AG10803 (cell line): ENCODE results near the gene ATG9A.

Source experiments
- DNase-seq: peaks from one replicate; pipeline ENCODE4 v3.0.0; 2010; ENCODE audit warnings: low read depth
- H3K4me3 ChIP-seq: 2 replicates; pipeline ENCODE4 v1.5.1; 2011; ENCODE audit warnings: mild to moderate bottlenecking, low read length, control low read depth
- TF ChIP-seq, protein P1 (sequence below): conservative IDR thresholded peaks from 2 replicates; pipeline ENCODE4 v1.5.1; 2011; ENCODE audit warnings: mild to moderate bottlenecking, low read length, control low read depth, inconsistent platforms

ATG9A gene

DNA sequence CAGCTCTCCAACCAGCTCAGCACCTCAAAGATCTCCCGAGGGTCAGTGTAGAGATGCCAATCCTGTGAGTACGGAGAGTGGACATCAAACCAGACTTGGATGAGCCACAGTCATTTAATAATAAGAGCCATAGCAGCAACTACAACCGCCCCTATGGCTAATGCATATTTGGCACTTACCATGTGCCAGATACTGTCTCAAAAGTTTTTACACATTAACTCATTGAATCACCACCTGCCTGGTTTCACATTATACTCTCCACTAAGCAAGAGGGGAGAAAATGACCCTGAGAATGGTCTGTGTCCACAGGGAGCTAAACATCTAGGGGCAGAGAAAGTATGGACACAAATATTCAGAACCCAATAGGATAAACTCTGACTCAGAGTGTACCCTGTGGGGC lies 55.3 kb downstream of the ATG9A start:
- DNase-seq: no peak
- TF ChIP-seq, protein P1, sequence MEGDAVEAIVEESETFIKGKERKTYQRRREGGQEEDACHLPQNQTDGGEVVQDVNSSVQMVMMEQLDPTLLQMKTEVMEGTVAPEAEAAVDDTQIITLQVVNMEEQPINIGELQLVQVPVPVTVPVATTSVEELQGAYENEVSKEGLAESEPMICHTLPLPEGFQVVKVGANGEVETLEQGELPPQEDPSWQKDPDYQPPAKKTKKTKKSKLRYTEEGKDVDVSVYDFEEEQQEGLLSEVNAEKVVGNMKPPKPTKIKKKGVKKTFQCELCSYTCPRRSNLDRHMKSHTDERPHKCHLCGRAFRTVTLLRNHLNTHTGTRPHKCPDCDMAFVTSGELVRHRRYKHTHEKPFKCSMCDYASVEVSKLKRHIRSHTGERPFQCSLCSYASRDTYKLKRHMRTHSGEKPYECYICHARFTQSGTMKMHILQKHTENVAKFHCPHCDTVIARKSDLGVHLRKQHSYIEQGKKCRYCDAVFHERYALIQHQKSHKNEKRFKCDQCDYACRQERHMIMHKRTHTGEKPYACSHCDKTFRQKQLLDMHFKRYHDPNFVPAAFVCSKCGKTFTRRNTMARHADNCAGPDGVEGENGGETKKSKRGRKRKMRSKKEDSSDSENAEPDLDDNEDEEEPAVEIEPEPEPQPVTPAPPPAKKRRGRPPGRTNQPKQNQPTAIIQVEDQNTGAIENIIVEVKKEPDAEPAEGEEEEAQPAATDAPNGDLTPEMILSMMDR: no peak
- H3K4me3 ChIP-seq: no peak overlapping the region

DNA sequence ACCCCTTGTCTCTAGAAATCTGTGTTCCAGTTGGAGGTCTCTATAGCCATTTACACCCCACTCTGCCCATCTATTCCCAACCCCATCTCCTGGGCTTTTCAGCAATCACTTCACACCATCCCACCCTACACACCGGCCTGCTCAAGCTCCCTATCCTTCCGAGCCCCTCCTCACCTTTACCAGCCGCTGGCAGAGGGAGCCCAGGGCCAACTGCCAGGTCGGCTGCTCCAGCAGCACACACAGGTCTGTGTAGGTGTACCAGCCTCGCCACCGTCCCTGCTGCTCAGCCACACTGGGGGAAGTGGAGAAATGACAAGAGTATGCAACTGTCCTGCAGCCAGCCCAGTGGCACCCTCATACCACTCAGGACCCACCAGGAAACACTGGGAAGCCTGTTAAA lies 56.3 kb downstream of the ATG9A start:
- H3K4me3 ChIP-seq: no peak overlapping the region
- DNase-seq: no peak

DNA sequence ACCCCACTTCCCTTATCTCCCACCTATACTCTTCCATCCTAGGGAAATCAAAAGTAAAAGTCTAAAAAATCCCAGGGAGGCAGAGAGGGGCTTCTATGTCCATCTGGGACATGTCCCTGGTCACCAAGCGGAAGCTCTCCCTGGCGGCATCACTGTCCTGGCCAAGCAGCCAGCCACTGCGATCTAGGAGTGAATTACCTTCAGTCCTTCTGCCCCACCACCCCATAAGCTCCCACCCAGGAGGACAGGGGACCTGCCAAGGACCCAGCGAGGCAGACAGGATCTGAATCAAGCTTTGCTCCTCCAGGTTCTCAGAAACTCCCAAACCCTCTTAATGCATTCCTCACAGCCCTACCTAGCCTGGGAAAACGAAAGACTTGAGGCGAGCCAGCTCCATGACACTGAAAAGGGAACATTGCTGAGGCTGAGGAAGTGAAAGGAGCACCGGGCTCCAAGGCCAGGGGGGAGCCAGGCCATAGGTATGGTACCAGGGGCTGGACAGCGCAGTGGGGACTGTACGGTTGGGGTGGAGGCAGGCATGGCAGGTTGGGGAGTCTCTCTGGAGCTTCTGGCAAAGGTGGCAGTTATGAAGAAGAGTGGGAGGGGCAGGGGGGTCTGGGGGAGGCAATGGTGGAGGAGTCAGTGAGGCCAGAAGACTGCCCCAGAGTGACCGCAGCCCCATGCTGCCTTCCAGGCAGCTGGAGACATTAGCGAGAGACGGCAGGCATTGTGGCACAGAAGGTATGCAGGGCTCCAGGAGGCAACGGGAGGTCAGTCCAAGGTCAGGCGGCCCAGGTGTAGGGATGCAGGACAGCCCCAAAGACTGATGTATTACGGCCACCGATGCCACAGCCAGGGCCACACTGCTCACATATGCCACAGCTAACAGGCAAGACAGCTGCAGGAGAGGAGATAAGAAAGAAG lies 56.9 kb downstream of the ATG9A start:
- no peak overlapping the region for H3K4me3 ChIP-seq
- no peak for DNase-seq
- TF ChIP-seq, protein P1: no peak

More for the DNA sequence above, 56.3 kb downstream of the ATG9A start:
- TF ChIP-seq, protein P1: no peak

DNA sequence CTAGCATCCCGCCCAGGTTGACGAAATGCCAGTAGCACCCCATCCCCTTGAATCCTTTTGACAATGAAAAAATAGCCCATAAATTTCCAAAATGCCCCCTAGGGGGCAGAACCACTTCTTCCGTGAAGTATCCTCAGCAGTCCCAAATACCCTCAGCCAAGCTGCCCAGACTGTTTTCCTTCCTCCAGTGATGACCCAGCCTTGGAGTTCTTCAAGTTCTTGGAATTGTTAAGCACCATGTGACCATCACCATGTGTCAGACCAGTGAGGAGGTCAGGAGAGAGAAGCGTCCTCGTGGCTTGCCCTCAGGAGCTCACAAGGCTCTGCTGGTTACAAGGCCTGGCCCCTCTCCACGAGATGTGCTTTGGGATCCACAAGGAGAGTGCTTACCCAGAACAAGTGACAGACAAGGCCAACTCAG lies 58.2 kb downstream of the ATG9A start:
- H3K4me3 ChIP-seq: no peak overlapping the region
- TF ChIP-seq, protein P1: peak; percentile 83
- DNase-seq: peak; percentile 95

DNA sequence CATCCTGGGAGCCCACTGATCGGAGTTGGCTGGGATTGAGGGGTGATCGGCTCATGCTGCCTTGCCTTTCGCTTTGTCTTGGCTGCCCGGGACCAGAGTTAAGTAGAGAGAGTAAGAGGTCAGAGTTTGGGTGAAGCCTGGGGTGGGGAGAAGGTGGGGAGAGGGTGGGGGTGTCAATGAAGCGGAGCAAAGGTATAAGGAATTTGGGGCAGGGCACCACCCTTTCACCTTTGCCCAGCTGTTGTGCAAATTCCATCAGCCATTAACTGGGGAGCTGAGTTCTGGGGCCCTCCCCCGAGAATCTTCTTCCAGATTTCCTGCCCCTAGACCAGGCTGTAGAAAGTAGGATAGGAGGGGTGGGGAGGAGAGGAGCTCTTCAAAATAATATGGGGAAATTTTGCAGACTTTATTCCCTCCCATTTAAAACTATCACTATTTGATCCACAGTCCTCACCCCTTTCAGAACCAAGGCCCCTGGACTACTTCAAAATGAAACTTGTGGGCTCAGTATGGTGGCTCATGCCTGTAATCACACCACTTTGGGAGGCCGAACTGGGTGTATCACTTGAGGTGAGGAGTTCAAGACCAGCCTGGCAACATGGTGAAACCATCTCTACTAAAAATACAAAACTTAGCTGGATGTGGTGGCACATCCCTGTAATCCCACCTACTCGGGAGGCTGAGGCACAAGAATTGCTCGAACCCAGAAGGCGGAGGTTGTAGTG lies 59.3 kb downstream of the ATG9A start, which contains the start of gene SLC23A3:
Gene SLC23A3, minus strand, starts transcription at position 100 of the 725 bp plus-strand sequence. Its CDS starts 45 bp downstream, at position 55.
- DNase-seq: no peak
- no peak within 1 kb of the TSS for H3K4me3 ChIP-seq
- TF ChIP-seq, protein P1: no peak
